Gastrocnemius medialis (tissue), 4 donors: Measurements from ENCODE around the gene UFD1. TPM values are rescaled to one million over a fixed set of nuclear protein-coding genes. Genes with fewer than 3 reads are reported as not detected.

Experiments used
- ATAC-seq, 2 donors: fragments of 150-250 bp; one replicate each; pipeline ENCODE4 v1.9.1; 2016
- DNase-seq, 2 donors: peaks; one replicate each; pipeline ENCODE4 v3.0.0-alpha.2; 2019
- H3K27ac ChIP-seq, 4 donors: fragments of 200-600 bp; sonication (generic); 1 replicate in 1 of 4; 2 replicates in 3 of 4; pipeline ENCODE4 v1.5.1; 2016 to 2018; ENCODE audit warnings: mild to moderate bottlenecking in 2 of 4, moderate library complexity in 1 of 4
- H3K27me3 ChIP-seq, 3 donors: fragments of 200-600 bp; sonication (generic) in 2 of 3; 1 replicate in 1 of 3; 2 replicates in 2 of 3; pipeline versions ENCODE4 v1.5.1 to v1.6.0; 2016 to 2019; ENCODE audit warnings: mild to moderate bottlenecking in 1 of 3, moderate library complexity in 1 of 3
- H3K36me3 ChIP-seq, 2 donors: fragments of 200-600 bp; sonication (generic) in 1 of 2; one replicate each; pipeline ENCODE4 v1.5.1; 2017 to 2018
- H3K4me1 ChIP-seq, 2 donors: fragments of 200-600 bp; sonication (generic) in 1 of 2; one replicate each; pipeline ENCODE4 v1.5.1; 2016 to 2017; ENCODE audit warnings: mild to moderate bottlenecking in 2 of 2
- H3K4me3 ChIP-seq, 4 donors: fragments of 200-600 bp; sonication (generic) in 3 of 4; 1 replicate in 1 of 4; 2 replicates in 3 of 4; pipeline ENCODE4 v1.5.1; 2016 to 2019; ENCODE audit warnings: mild to moderate bottlenecking in 2 of 4
- H3K9me3 ChIP-seq, 3 donors: fragments of 200-600 bp; sonication (generic) in 2 of 3; 1 replicate in 1 of 3; 2 replicates in 2 of 3; pipeline ENCODE4 v1.5.1; 2016 to 2019
- POLR2A ChIP-seq, 2 donors: fragments of 450-650 bp; IDR thresholded peaks; one replicate each; pipeline ENCODE4 v1.6.1; 2017; ENCODE audit warnings: antibody characterized with exemption in 2 of 2, mild to moderate bottlenecking in 2 of 2, moderate library complexity in 2 of 2
- in situ Hi-C, 4 donors: fragments of 200-750 bp; cut with MboI; loops; one replicate each; pipeline versions ENCODE4 v1.15.0 to v1.8.0; 2017; ENCODE audit warnings: low sequenced_read_pairs in 4 of 4
- intact Hi-C: fragments of 100-400 bp; cut with DNase I; formaldehyde crosslinking; loops from one replicate; pipeline ENCODE4 v1.15.1; 2023; ENCODE audit warnings: low total_unique reads
- total RNA-seq, 4 donors: library from RNA; depleted of rRNA; stranded (reverse); fragments of >200 nt; gene quantifications; one replicate each; pipeline versions ENCODE4 v1.1.0 to v1.2.3, GENCODE V29; 2016
- TF ChIP-seq, protein P1 (sequence below), 5 experiments: fragments of 450-650 bp in 3 of 5; fragments of 200-600 bp in 2 of 5; sonication (generic) in 2 of 5; IDR thresholded peaks in 4 of 5; conservative IDR thresholded peaks in 1 of 5; 1 replicate in 4 of 5; 2 replicates in 1 of 5; pipeline ENCODE4 v1.5.1; 2016 to 2019; ENCODE audit warnings: antibody characterized with exemption in 5 of 5, mild to moderate bottlenecking in 3 of 5, moderate library complexity in 3 of 5

The UFD1 gene
- total RNA-seq, 4 donors from 2014 or later: 106 to 199 (median 165) TPM

DNA sequence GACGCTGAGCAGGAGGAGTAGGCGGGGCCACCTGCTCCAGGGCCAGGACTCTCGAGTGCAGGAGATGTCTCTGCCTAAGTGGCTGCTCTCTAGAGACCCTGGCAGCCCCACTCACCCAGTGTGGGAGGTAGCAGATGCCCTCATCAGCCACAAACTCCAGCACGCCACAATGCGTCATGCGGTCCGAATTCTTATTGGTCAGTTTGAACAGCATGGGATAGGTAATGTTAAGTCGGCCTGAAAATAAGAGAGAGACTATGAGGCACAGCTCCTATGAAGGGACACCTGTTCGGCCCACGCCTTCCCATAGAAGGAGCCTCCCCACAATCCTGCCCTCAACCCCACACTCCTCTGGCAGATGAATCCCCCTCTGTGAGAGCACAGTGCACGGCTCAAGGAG lies 7.4 kb downstream of the UFD1 start:
- no peaks in the 10 kb centered on the region for H3K27me3 ChIP-seq
- no peak overlapping the region for H3K4me3 ChIP-seq
- TF ChIP-seq POLR2A (IDR thresholded peaks at IDR 0.05): no peak
- TF ChIP-seq, protein P1, sequence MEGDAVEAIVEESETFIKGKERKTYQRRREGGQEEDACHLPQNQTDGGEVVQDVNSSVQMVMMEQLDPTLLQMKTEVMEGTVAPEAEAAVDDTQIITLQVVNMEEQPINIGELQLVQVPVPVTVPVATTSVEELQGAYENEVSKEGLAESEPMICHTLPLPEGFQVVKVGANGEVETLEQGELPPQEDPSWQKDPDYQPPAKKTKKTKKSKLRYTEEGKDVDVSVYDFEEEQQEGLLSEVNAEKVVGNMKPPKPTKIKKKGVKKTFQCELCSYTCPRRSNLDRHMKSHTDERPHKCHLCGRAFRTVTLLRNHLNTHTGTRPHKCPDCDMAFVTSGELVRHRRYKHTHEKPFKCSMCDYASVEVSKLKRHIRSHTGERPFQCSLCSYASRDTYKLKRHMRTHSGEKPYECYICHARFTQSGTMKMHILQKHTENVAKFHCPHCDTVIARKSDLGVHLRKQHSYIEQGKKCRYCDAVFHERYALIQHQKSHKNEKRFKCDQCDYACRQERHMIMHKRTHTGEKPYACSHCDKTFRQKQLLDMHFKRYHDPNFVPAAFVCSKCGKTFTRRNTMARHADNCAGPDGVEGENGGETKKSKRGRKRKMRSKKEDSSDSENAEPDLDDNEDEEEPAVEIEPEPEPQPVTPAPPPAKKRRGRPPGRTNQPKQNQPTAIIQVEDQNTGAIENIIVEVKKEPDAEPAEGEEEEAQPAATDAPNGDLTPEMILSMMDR (IDR thresholded peaks at IDR 0.05 in 4 of 5, conservative IDR thresholded peaks at IDR 0.05 in 1 of 5): no peak
- H3K27ac ChIP-seq: no peak overlapping the region
- H3K36me3 ChIP-seq: peaks cover 0 to 87% of the 10 kb centered on the region in 2 donors
- H3K9me3 ChIP-seq: no peaks in the 10 kb centered on the region
- in situ Hi-C loops (loop anchor here in 1 of 4 donors (25.0 kb wide), 1 partner anchor 284 kb away; the partner anchor contains the start of gene SLC25A1), intact Hi-C loops (no loop called here)
- peaks cover 24 to 30% of the 10 kb centered on the region in 2 donors for H3K4me1 ChIP-seq
- ATAC-seq: no peak
- no peak for DNase-seq

DNA sequence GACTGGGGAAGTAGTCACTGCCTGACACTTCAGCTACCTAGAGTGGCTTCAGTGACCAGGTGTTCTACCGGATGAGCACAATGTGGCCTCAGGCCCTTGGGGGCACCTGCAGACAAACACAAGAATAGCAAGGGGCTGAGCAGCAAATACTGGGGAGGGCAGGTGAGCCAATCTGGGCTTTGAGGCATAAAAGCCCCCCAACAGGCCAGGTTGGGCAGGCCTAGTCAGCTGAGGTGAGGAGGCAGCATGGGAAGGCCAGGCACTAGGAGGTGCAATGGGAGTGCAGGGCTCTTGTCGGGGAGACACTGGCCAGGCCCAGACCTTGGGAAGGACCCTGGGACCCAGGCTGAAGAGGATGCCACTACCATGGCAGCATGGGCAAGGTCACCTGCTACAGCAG lies 9.0 kb downstream of the UFD1 start:
- Histone ChIP-seq H3K36me3 (peaks cover 0 to 96% of the 10 kb centered on the region in 2 donors), H3K4me3 (no peak overlapping the region), H3K27ac (peak overlapping the region in 1 of 4 donors; percentile 12), H3K27me3 (no peaks in the 10 kb centered on the region), H3K4me1 (peaks cover 12 to 14% of the 10 kb centered on the region in 2 donors), H3K9me3 (no peaks in the 10 kb centered on the region)
- in situ Hi-C loops (loop anchor here in 1 of 4 donors (25.0 kb wide), 1 partner anchor 283 kb away; the partner anchor contains the start of gene SLC25A1), intact Hi-C loops (no loop called here)
- no peak for ATAC-seq
- TF ChIP-seq, protein P1 (IDR thresholded peaks at IDR 0.05 in 4 of 5, conservative IDR thresholded peaks at IDR 0.05 in 1 of 5): no peak
- no peak for TF ChIP-seq POLR2A (IDR thresholded peaks at IDR 0.05)
- DNase-seq: no peak

DNA sequence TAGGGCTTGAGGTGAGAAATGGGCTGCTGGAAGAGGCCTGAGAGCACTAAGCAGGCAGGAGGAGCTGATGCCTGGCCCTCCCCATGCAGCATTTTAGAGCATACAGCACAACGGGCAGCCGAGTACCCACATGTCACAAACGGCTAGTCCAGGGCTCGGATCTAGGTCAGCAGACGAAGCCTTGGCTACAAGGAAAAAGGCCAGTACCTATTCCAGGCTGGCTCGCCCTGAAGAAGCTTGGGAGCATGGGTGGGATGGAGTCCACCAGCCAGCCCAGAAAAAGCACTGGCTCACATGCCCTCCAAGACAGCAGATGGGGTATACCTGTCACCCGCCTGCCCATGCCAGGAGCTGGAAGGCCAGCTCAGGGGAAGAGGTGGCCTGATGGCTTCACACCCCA lies 9.6 kb downstream of the UFD1 start:
- peak overlapping the region in 1 of 4 donors; percentile 12 for H3K27ac ChIP-seq
- H3K27me3 ChIP-seq: no peaks in the 10 kb centered on the region
- in situ Hi-C loops (loop anchor here in 1 of 4 donors (25.0 kb wide), 1 partner anchor 282 kb away; the partner anchor contains the start of gene SLC25A1), intact Hi-C loops (no loop called here)
- ATAC-seq (no peak), DNase-seq (no peak)
- no peaks in the 10 kb centered on the region for H3K9me3 ChIP-seq
- no peak for TF ChIP-seq POLR2A (IDR thresholded peaks at IDR 0.05)
- TF ChIP-seq, protein P1 (IDR thresholded peaks at IDR 0.05 in 4 of 5, conservative IDR thresholded peaks at IDR 0.05 in 1 of 5): no peak
- H3K36me3 ChIP-seq: peaks cover 0 to 96% of the 10 kb centered on the region in 2 donors
- no peak overlapping the region for H3K4me3 ChIP-seq
- H3K4me1 ChIP-seq: peaks cover 9 to 14% of the 10 kb centered on the region in 2 donors

DNA sequence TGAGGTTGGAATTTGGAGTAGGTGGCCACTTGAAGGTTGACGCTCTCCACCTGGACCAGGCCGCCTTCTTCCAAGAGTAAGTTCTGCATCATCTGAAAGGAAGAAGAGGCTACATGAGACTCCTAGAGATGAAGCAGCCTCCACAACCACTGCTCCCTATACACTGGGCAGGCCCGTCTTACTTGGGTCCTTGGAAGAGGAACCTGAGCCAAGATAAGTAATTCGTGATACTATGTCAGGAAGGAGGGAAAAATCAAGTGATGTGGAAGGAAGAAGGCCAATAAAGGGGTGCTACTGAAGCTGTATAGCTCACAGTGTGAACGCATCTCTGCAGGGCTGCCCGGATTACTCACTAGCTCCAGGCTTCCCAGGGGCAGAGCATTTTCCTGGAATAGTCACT lies 11.1 kb downstream of the UFD1 start:
- peaks cover 0 to 99% of the 10 kb centered on the region in 2 donors for H3K36me3 ChIP-seq
- intact Hi-C loops (no loop called here), in situ Hi-C loops (loop anchor here in 1 of 4 donors (25.0 kb wide), 1 partner anchor 281 kb away; the partner anchor contains the start of gene SLC25A1)
- TF ChIP-seq, protein P1 (IDR thresholded peaks at IDR 0.05 in 4 of 5, conservative IDR thresholded peaks at IDR 0.05 in 1 of 5): no peak
- TF ChIP-seq POLR2A (IDR thresholded peaks at IDR 0.05): no peak
- DNase-seq (no peak), ATAC-seq (no peak)
- H3K4me1 ChIP-seq: peaks cover 0 to 3% of the 10 kb centered on the region in 2 donors
- H3K4me3 ChIP-seq: no peak overlapping the region
- no peaks in the 10 kb centered on the region for H3K9me3 ChIP-seq
- H3K27me3 ChIP-seq: no peaks in the 10 kb centered on the region
- no peak overlapping the region for H3K27ac ChIP-seq
